HG02678 (cell line): Measurements from ENCODE around the gene AP2B1.
"Not testable (repeated sequence)": the region's sequence is repeated elsewhere in the genome, so short reads cannot be mapped to it uniquely, and the experiment has no call there.

Experiments
- ATAC-seq: cut with Tn5 transposase; IDR thresholded peaks from one replicate; pipeline ENCODE4 v1.9.1; 2021; ENCODE audit warnings: mild to moderate bottlenecking, moderate library complexity; ENCODE audit not compliant: unreplicated experiment

AP2B1 gene

GRCh38 chr17:35587074-35587961, at the start of gene AP2B1:
Gene AP2B1 (plus strand): TSS chr17:35587322. CDS start chr17:35594031, 6,709 bp downstream.
- ATAC-seq: peak; percentile 92

- peak; percentile 35 for ATAC-seq
Observed at GRCh38 chr17:35537601-35538141, 49.5 kb upstream of the AP2B1 start, which contains the start of gene SLFN12L. Gene SLFN12L (minus strand): TSS chr17:35537678. CDS start chr17:35522364, 15,314 bp downstream.

GRCh38 chr17:35539659-35540026, 47.5 kb upstream of the AP2B1 start:
- no peak for ATAC-seq

GRCh38 chr17:35540589-35541404, 46.3 kb upstream of the AP2B1 start:
- ATAC-seq: no peak

GRCh38 chr17:35541434-35541833, 45.7 kb upstream of the AP2B1 start:
- ATAC-seq: no peak

- ATAC-seq: no peak
Observed at GRCh38 chr17:35542990-35543389, 44.1 kb upstream of the AP2B1 start.

- no peak for ATAC-seq
Observed at GRCh38 chr17:35543856-35544255, 43.3 kb upstream of the AP2B1 start.

- ATAC-seq: no peak
Observed at GRCh38 chr17:35545150-35545549, 42.0 kb upstream of the AP2B1 start.

- ATAC-seq: no peak
Observed at GRCh38 chr17:35546487-35546886, 40.6 kb upstream of the AP2B1 start.

- ATAC-seq: no peak
Observed at GRCh38 chr17:35548208-35548810, 38.8 kb upstream of the AP2B1 start.

- no peak for ATAC-seq
Observed at GRCh38 chr17:35548978-35549377, 38.1 kb upstream of the AP2B1 start.

- no peak for ATAC-seq
Observed at GRCh38 chr17:35553310-35553709, 33.8 kb upstream of the AP2B1 start.

- ATAC-seq: no peak
Observed at GRCh38 chr17:35554668-35555067, 32.5 kb upstream of the AP2B1 start.

- no peak for ATAC-seq
Observed at GRCh38 chr17:35555691-35556090, 31.4 kb upstream of the AP2B1 start.

GRCh38 chr17:35557353-35557752, 29.8 kb upstream of the AP2B1 start:
- ATAC-seq: no peak

- no peak for ATAC-seq
Observed at GRCh38 chr17:35559495-35560210, 27.5 kb upstream of the AP2B1 start.

- no peak for ATAC-seq
Observed at GRCh38 chr17:35560703-35561102, 26.4 kb upstream of the AP2B1 start, which contains the start of gene SLFN14. Gene SLFN14 (minus strand): TSS chr17:35560819. CDS start chr17:35558062, 2,757 bp downstream.

- not testable (repeated sequence) for ATAC-seq
Observed at GRCh38 chr17:35563181-35563580, 23.9 kb upstream of the AP2B1 start.

GRCh38 chr17:35566968-35567367, 20.2 kb upstream of the AP2B1 start:
- no peak for ATAC-seq

GRCh38 chr17:35568561-35568960, 18.6 kb upstream of the AP2B1 start:
- ATAC-seq: no peak
